Fibroblast of the conjunctiva (primary cell): ENCODE measurements around the gene ZNRF4.

ENCODE experiments used
- DNase-seq: peaks from one replicate; pipeline ENCODE4 v3.0.0-alpha.2; 2010; ENCODE audit warnings: low read depth

Gene ZNRF4

GRCh38 chr19:5443723-5444122, 11.5 kb upstream of the ZNRF4 start:
- no peak for DNase-seq

- DNase-seq = no peak
Measured at GRCh38 chr19:5444431-5444830, 10.8 kb upstream of the ZNRF4 start.

- no peak for DNase-seq
Measured at GRCh38 chr19:5445071-5445470, 10.1 kb upstream of the ZNRF4 start.

GRCh38 chr19:5445561-5446055, 9.6 kb upstream of the ZNRF4 start:
- DNase-seq = no peak

- no peak for DNase-seq
Measured at GRCh38 chr19:5447700-5448311, 7.4 kb upstream of the ZNRF4 start.

- DNase-seq = no peak
Measured at GRCh38 chr19:5448374-5448773, 6.8 kb upstream of the ZNRF4 start.

GRCh38 chr19:5450482-5451126, 4.6 kb upstream of the ZNRF4 start:
- no peak for DNase-seq

- no peak for DNase-seq
Measured at GRCh38 chr19:5451494-5451893, 3.7 kb upstream of the ZNRF4 start.

- DNase-seq = no peak
Measured at GRCh38 chr19:5452594-5453565, 2.3 kb upstream of the ZNRF4 start.

- DNase-seq = no peak
Measured at GRCh38 chr19:5454743-5455142, 474 bp upstream of the ZNRF4 start.

GRCh38 chr19:5456130-5456840, 1.1 kb downstream of the ZNRF4 start:
- no peak for DNase-seq

- DNase-seq = no peak
Measured at GRCh38 chr19:5456841-5457200, 1.6 kb downstream of the ZNRF4 start.

GRCh38 chr19:5457709-5458108, 2.5 kb downstream of the ZNRF4 start:
- no peak for DNase-seq

GRCh38 chr19:5458420-5458819, 3.2 kb downstream of the ZNRF4 start:
- DNase-seq = no peak

- DNase-seq = no peak
Measured at GRCh38 chr19:5459360-5459759, 4.1 kb downstream of the ZNRF4 start.

- DNase-seq = no peak
Measured at GRCh38 chr19:5460748-5461147, 5.5 kb downstream of the ZNRF4 start.

- no peak for DNase-seq
Measured at GRCh38 chr19:5463959-5464358, 8.7 kb downstream of the ZNRF4 start.

- no peak for DNase-seq
Measured at GRCh38 chr19:5466072-5466471, 10.9 kb downstream of the ZNRF4 start.

GRCh38 chr19:5466814-5467291, 11.6 kb downstream of the ZNRF4 start:
- no peak for DNase-seq

- DNase-seq = no peak
Measured at GRCh38 chr19:5470264-5470671, 15.1 kb downstream of the ZNRF4 start.

GRCh38 chr19:5472286-5472685, 17.1 kb downstream of the ZNRF4 start:
- DNase-seq = no peak

- no peak for DNase-seq
Measured at GRCh38 chr19:5473646-5474045, 18.4 kb downstream of the ZNRF4 start.
